ENCODE measurements around the gene PPIAL4G.
"Not testable (repeated sequence)": the region's sequence is repeated elsewhere in the genome, so short reads cannot be mapped to it uniquely, and the experiment has no call there.

Gene PPIAL4G

DNA sequence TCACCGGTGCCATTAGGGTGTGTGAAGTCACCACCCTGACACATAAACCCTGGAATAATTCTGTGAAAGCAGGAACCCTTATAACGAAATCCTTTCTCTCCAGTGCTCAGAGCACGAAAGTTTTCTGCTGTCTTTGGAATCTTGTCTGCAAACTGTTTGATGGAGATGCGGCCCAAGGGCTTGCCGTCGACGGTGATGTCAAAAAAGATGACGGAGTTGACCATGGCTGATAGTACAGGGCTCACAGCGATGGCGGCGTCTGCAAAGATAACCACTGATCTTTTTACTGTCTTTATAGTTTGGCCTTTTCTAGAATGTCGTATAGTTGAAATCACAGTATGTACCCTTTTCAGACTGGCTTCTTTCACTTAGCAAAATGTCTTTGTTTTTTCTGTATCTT is at the start of gene PPIAL4G:
Gene PPIAL4G, minus strand, starts transcription at position 274 of the 400 bp plus-strand sequence. Its CDS starts 50 bp downstream, at position 224.
- in situ Hi-C loops (cut with MboI; ENCODE audit: low sequenced_read_pairs), result not testable (repeated sequence)

- in situ Hi-C loops (cut with MboI; ENCODE audit: low sequenced_read_pairs), result not testable (repeated sequence)
Measured at GRCh38 chr1:148532158-148532557, 49.1 kb upstream of the PPIAL4G start.

- in situ Hi-C loops (cut with MboI; ENCODE audit: low sequenced_read_pairs), result not testable (repeated sequence)
Measured at GRCh38 chr1:148529101-148529567, 46.0 kb upstream of the PPIAL4G start.

- in situ Hi-C loops (cut with MboI; ENCODE audit: low sequenced_read_pairs), result not testable (repeated sequence)
Measured at GRCh38 chr1:148528591-148528990, 45.5 kb upstream of the PPIAL4G start.

DNA sequence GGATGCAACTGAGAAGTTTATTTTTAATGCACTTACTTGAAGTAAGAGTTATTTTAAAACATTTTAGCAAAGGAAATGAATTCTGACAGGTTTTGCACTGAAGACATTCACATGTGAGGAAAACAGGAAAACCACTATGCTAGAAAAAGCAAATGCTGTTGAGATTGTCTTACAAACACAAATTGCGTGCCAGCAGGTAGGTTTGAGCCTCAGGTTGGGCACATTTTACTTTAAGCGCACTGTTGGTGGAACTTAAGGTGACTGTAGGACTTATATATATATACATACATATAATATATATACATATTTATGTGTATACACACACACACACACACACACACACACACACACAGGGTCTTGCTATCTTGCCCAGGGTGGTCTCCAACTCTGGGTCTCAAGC is 43.5 kb upstream of the PPIAL4G start:
- in situ Hi-C loops (cut with MboI; ENCODE audit: low sequenced_read_pairs), result not testable (repeated sequence)

DNA sequence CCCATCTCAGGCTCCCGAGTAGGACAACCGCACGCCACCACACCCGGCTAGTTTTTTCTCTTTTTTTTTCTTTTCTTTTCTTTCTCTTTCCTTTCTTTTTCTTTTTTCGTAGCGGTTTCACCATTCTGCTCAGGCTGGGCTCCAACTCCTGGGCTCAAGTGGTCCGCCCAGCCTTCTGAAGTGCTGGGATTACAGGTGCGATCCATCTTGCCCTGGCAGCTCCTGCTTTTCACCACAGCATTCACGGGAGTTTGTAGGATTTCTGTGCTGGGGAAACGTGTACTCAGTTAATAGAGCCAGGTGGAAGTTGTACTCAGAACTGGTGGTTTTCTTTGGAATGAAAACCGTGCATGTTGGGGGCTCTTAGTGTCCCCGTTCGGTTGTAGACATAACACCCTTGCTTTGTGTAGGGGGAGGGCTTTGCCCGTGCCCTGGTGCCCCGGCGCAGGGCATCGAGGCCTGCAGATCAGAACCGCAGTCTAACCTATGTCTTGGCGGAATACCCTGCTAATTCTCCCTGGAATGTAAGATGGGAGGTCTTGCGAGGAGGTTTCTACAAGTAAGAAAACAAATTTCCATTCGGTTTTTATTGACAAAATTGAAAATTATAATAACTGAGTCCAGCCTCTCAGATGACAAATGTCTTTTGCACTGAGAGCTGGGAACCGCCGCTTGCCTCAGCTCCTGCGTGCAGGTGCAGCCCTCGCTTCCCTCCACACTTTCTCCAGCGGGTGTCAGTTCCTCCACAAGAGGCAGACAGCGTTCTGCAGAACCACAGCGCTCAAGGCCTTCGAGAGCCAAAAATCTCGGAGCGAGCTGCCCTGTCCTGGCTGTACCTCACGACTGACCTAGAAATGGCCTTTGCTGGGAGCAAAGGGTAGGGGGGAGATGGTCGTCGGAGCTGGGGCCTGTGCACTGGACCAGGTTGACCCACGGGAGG is 40.4 kb upstream of the PPIAL4G start:
- in situ Hi-C loops (cut with MboI; ENCODE audit: low sequenced_read_pairs), result not testable (repeated sequence)

- in situ Hi-C loops (cut with MboI; ENCODE audit: low sequenced_read_pairs), result not testable (repeated sequence)
Measured at GRCh38 chr1:148522561-148523204, 39.6 kb upstream of the PPIAL4G start.

DNA sequence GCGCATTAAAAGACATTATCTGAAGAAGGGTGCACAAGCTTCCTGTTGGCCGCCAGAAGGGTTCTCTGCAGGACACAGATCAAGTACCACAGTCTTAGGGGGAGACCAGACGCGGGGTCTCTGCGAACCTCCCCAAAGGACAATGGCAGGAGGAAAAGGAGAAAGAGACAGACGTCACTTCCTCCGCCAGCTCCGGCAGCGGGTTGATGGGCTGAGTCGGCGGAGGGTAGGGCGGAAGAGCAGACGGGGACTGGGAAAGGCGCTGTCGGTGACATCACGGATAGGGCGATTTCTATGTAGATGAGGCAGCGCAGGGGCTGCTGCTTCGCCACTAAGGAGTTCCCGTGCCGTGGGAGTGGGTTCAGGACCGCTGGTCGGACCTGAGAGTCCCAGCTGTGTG is 39.0 kb upstream of the PPIAL4G start:
- in situ Hi-C loops (cut with MboI; ENCODE audit: low sequenced_read_pairs), result not testable (repeated sequence)

- in situ Hi-C loops (cut with MboI; ENCODE audit: low sequenced_read_pairs), result not testable (repeated sequence)
Measured at GRCh38 chr1:148514310-148514709, 31.2 kb upstream of the PPIAL4G start.

- in situ Hi-C loops (cut with MboI; ENCODE audit: low sequenced_read_pairs), result not testable (repeated sequence)
Measured at GRCh38 chr1:148512571-148513184, 29.6 kb upstream of the PPIAL4G start.

DNA sequence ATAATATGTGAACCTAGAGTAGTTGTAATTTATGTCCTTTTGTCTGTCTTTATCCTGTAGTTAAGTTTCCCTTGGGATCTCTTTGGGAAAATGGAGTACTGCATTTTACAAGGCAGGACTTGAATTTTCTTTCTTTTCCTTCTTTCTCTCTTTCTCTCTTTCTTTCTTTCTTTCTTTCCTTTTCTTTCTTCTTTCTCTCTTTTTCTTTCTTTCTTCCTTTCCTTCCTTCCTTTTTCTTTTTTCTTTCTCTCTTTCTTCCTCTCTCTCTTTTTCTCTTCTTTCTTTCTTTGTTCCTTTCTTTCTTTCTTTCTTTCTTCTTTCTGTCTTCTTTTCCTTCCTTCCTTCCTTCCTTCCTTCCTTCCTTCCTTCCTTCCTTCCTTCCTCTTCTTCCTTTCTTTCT is 10.8 kb upstream of the PPIAL4G start:
- in situ Hi-C loops (cut with MboI; ENCODE audit: low sequenced_read_pairs), result not testable (repeated sequence)

DNA sequence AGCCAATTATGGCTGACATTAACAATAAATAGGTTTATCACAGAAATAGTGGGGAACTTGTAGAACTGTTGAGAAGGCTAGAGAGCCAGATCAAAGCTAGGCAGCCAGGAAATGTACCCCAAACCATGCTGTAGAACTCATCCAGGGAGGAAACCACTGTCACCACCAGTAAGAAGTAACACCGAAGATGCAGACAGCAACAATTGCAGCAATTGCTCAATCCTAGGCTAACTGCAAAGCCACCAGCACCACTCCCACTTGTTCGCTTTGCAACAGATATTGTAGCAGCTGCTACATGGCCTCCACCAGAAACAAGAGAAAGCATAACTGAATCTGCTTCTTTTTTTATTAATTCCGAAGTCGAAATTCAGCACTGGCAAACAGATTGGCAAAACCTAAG is 2.0 kb downstream of the PPIAL4G start:
- in situ Hi-C loops (cut with MboI; ENCODE audit: low sequenced_read_pairs), result not testable (repeated sequence)

GRCh38 chr1:148459694-148460093 is 23.4 kb downstream of the PPIAL4G start:
- in situ Hi-C loops (cut with MboI; ENCODE audit: low sequenced_read_pairs), result not testable (repeated sequence)

- in situ Hi-C loops (cut with MboI; ENCODE audit: low sequenced_read_pairs), result not testable (repeated sequence)
Measured at GRCh38 chr1:148458901-148459581, 24.1 kb downstream of the PPIAL4G start.

DNA sequence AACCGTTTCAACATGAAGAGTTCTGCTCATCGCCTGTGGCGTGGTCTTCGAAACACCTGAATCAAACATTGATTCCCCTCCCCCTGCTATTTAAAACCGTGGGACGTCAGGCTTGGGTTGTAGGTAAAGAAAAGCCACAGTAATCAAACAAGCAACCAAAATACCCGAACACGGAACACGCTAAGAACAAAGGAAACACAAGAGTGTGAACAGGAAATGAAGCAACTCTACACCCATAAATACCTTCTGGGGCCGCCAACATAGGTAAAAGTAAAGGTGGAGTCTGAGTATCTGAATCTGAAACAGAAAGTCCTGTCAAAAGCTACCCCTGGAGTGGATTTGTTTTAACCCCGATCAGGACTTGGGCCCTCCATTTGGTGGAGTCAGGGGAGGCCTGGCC is 24.7 kb downstream of the PPIAL4G start:
- in situ Hi-C loops (cut with MboI; ENCODE audit: low sequenced_read_pairs), result not testable (repeated sequence)

DNA sequence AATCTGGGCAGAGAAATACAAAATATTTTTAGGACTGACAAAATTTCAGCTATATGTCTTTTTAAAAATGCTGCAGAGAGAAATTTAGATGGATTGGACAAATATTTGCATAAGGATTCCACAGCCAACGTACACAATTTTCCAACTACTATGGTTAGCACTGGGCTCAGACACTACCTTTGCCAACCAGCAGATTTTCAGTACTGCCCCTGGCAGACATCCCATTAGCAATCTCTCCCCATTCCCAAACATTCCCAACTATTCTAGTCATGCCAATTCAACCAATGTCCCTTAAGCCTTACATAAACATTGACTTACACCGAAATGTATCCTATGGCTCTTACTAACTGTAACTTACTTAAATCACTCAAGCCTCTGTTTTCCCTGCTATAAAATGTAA is 30.3 kb downstream of the PPIAL4G start:
- in situ Hi-C loops (cut with MboI; ENCODE audit: low sequenced_read_pairs), result not testable (repeated sequence)

DNA sequence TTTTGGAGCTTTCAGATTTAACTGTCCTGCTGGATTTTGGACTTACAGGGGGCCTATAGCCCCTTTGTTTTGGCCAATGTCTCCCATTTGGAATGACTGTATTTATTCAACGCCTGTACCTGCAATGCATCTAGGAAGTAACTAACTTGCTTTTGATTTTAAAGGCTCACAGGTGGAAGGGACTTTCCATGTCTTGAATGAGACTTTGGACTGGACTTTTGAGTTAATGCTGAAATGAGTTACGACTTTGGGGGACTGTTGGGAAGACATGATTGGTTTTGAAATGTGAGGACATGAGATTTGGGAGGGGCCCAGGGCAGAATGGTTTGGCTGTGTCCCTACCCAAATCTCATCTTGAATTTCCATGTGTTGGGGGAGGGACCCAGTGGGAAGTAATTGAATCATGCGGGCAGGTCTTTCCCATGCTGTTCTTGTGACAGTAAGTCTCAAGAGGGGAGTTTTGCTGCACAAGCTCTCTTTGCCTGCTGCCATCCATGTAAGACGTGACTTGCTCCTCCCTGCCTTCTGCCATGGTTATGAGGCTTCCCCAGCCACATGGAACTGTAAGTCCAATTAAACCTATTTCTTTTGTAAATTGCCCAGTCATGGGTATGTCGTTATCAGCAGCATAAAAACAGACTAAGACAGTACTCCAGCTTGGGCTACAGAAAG is 43.3 kb downstream of the PPIAL4G start:
- in situ Hi-C loops (cut with MboI; ENCODE audit: low sequenced_read_pairs), result not testable (repeated sequence)

- in situ Hi-C loops (cut with MboI; ENCODE audit: low sequenced_read_pairs), result no loop called here
Measured at GRCh38 chr1:148435406-148435805, 47.7 kb downstream of the PPIAL4G start.

DNA sequence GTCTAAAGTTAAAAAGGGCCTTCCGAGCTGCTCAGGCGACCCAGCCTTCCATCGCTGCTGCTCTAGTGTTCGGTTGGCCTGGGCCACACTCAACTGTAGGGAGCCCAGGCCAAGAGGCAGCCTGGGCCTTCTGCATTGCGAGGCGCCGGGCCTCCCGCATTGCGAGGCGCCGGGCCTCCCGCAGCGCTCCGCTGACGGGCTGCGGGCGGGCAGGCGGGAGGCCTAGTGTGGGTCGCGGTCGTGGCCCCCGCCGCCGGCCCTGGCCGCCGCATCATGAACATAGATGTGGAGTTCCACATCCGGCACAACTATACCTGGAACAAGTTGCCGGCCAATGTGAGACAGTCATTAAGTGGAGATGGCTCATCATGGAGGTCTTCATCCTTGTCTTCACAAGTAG is 48.3 kb downstream of the PPIAL4G start:
- in situ Hi-C loops (cut with MboI; ENCODE audit: low sequenced_read_pairs), result no loop called here

GRCh38 chr1:148432916-148433317 is 50.2 kb downstream of the PPIAL4G start:
- in situ Hi-C loops (cut with MboI; ENCODE audit: low sequenced_read_pairs), result not testable (repeated sequence)

Data from HL-60/S4 treated with retinoic acid at 250 ng/mL for 4 days and 3 days (cell line).